GM19043 (cell line): Measurements from ENCODE around the gene TCF21.
"Not testable (repeated sequence)": the region's sequence is repeated elsewhere in the genome, so short reads cannot be mapped to it uniquely, and the experiment has no call there.

ENCODE experiments used
- ATAC-seq: cut with Tn5 transposase; IDR thresholded peaks from one replicate; pipeline ENCODE4 v1.9.1; 2021; ENCODE audit warnings: low read depth; ENCODE audit not compliant: unreplicated experiment

The TCF21 gene

GRCh38 chr6:133921249-133921859 lies 32.4 kb downstream of the TCF21 start:
- peak; percentile 47 for ATAC-seq

GRCh38 chr6:133923938-133924593 lies 35.2 kb downstream of the TCF21 start:
- ATAC-seq, result peak; percentile 86

GRCh38 chr6:133931221-133931620 lies 42.3 kb downstream of the TCF21 start:
- not testable (repeated sequence) for ATAC-seq

GRCh38 chr6:133936352-133936751 lies 47.4 kb downstream of the TCF21 start:
- ATAC-seq, result not testable (repeated sequence)

- ATAC-seq, result no peak
Observed at GRCh38 chr6:133937909-133938308, 49.0 kb downstream of the TCF21 start.

- ATAC-seq, result no peak
Observed at GRCh38 chr6:133938533-133938932, 49.6 kb downstream of the TCF21 start.

GRCh38 chr6:133939778-133940667 lies 51.1 kb downstream of the TCF21 start:
- ATAC-seq, result no peak
